ENCODE results near the gene SRMS.

GRCh38 chr20:63546956-63547724 lies 409 bp downstream of the SRMS start:
- TF ChIP-seq, protein P1, sequence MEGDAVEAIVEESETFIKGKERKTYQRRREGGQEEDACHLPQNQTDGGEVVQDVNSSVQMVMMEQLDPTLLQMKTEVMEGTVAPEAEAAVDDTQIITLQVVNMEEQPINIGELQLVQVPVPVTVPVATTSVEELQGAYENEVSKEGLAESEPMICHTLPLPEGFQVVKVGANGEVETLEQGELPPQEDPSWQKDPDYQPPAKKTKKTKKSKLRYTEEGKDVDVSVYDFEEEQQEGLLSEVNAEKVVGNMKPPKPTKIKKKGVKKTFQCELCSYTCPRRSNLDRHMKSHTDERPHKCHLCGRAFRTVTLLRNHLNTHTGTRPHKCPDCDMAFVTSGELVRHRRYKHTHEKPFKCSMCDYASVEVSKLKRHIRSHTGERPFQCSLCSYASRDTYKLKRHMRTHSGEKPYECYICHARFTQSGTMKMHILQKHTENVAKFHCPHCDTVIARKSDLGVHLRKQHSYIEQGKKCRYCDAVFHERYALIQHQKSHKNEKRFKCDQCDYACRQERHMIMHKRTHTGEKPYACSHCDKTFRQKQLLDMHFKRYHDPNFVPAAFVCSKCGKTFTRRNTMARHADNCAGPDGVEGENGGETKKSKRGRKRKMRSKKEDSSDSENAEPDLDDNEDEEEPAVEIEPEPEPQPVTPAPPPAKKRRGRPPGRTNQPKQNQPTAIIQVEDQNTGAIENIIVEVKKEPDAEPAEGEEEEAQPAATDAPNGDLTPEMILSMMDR (IDR thresholded peaks at IDR 0.05): no peak
- TF ChIP-seq POLR2A (IDR thresholded peaks at IDR 0.05): no peak

Measured in thyroid gland (tissue), 4 donors.